RWPE2 (cell line): ENCODE data around the gene LSR.
"Not testable (repeated sequence)": the region's sequence is repeated elsewhere in the genome, so short reads cannot be mapped to it uniquely, and the experiment has no call there.

Source experiments
- ATAC-seq: fragments of 200-7000 bp; cut with Tn5 transposase; 3 replicates; pipeline ENCODE4 v1.9.1; 2021; ENCODE audit warnings: low read depth
- DNase-seq: peaks from one replicate; pipeline ENCODE4 v3.0.0-alpha.2; 2020; ENCODE audit warnings: low spot score
- H3K27ac ChIP-seq: fragments of 450-650 bp; 2 replicates; pipeline ENCODE4 v1.5.1; 2017; ENCODE audit warnings: mild to moderate bottlenecking; ENCODE audit not compliant: poor library complexity, severe bottlenecking
- H3K27me3 ChIP-seq: fragments of 250-450 bp; sonication (Bioruptor Pico); 2 replicates; pipeline ENCODE4 v1.5.1; 2021; ENCODE audit warnings: mild to moderate bottlenecking, moderate library complexity; ENCODE audit not compliant: insufficient read depth, poor library complexity, severe bottlenecking
- H3K36me3 ChIP-seq: fragments of 250-450 bp; sonication (Bioruptor Pico); 2 replicates; pipeline ENCODE4 v1.5.1; 2020; ENCODE audit warnings: low read depth, mild to moderate bottlenecking, moderate library complexity
- H3K4me1 ChIP-seq: fragments of 250-450 bp; sonication (Bioruptor Pico); 2 replicates; pipeline ENCODE4 v1.5.1; 2021; ENCODE audit warnings: mild to moderate bottlenecking, moderate library complexity; ENCODE audit not compliant: insufficient read depth, poor library complexity, severe bottlenecking
- H3K4me3 ChIP-seq: fragments of 250-450 bp; sonication (Bioruptor Pico); 2 replicates; pipeline ENCODE4 v1.5.1; 2021; ENCODE audit warnings: mild to moderate bottlenecking, moderate library complexity; ENCODE audit not compliant: severe bottlenecking
- H3K9me3 ChIP-seq: fragments of 250-450 bp; sonication (Bioruptor Pico); 2 replicates; pipeline ENCODE4 v1.5.1; 2021; ENCODE audit warnings: mild to moderate bottlenecking, moderate library complexity; ENCODE audit not compliant: severe bottlenecking
- TF ChIP-seq, protein P1 (sequence below): fragments of 450-650 bp; IDR thresholded peaks from one replicate; pipeline ENCODE4 v1.5.1; 2017; ENCODE audit warnings: mild to moderate bottlenecking, moderate library complexity; ENCODE audit not compliant: poor library complexity, severe bottlenecking

Gene LSR

GRCh38 chr19:35281303-35281702, 32.5 kb downstream of the LSR start:
- no peaks in the 10 kb centered on the region for H3K9me3 ChIP-seq
- H3K27ac ChIP-seq: no peak overlapping the region
- H3K4me1 ChIP-seq: no peaks in the 10 kb centered on the region
- ATAC-seq (peak; percentile 40; the same call in 2 of the 3 replicates), DNase-seq (no peak)
- 0 out of 2 replicates have a peak, but pooled peaks cover 2% of the 10 kb centered on the region for H3K36me3 ChIP-seq
- TF ChIP-seq, protein P1, sequence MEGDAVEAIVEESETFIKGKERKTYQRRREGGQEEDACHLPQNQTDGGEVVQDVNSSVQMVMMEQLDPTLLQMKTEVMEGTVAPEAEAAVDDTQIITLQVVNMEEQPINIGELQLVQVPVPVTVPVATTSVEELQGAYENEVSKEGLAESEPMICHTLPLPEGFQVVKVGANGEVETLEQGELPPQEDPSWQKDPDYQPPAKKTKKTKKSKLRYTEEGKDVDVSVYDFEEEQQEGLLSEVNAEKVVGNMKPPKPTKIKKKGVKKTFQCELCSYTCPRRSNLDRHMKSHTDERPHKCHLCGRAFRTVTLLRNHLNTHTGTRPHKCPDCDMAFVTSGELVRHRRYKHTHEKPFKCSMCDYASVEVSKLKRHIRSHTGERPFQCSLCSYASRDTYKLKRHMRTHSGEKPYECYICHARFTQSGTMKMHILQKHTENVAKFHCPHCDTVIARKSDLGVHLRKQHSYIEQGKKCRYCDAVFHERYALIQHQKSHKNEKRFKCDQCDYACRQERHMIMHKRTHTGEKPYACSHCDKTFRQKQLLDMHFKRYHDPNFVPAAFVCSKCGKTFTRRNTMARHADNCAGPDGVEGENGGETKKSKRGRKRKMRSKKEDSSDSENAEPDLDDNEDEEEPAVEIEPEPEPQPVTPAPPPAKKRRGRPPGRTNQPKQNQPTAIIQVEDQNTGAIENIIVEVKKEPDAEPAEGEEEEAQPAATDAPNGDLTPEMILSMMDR: no peak
- peaks cover 17% of the 10 kb centered on the region for H3K27me3 ChIP-seq
- no peak overlapping the region for H3K4me3 ChIP-seq

DNA sequence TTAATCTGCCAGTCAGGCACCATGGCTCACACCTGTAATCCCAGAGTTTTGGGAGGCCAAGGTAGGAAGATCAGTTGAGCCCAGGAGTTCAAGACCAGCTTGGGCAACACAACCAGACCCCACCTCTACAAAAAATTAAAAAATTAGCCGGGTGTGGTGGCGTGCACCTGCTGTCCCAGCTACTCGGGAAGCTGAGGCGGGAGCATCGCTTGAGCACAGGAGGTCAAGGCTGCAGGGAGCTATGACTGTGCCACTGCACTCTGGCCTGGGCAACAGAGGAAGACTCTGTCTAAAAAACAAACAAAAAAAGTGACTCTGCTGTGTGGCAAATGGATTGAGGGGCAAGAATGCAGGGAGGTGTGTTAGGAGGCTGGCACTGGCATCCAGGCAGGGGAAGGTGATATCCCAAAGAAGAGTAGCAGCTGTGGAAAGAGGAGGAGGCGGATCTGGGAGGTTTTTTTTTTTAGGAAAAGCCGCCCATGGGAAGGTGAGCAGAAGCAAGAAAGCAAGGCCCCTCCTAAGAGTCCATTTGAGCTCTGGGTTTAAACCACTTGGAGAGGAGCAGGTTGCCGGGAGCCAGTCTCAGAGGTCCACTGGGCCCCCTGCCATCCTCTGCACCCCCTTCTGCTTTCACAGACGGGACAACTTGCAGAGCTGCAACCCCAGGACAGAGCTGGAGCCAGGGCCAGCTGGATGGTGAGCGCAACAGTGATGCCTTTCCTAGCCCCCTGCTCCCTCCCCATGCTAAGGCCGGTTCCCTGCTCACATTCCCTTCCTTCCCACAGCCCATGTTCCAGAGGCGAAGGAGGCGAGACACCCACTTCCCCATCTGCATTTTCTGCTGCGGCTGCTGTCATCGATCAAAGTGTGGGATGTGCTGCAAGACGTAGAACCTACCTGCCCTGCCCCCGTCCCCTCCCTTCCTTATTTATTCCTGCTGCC, 35.6 kb downstream of the LSR start:
- H3K36me3 ChIP-seq: no peaks in the 10 kb centered on the region
- DNase-seq (no peak), ATAC-seq (no peak)
- H3K27ac ChIP-seq: no peak overlapping the region
- H3K9me3 ChIP-seq: no peaks in the 10 kb centered on the region
- H3K27me3 ChIP-seq: peaks cover 17% of the 10 kb centered on the region
- TF ChIP-seq, protein P1: no peak
- no peak overlapping the region for H3K4me3 ChIP-seq
- H3K4me1 ChIP-seq: no peaks in the 10 kb centered on the region

- no peak for DNase-seq
Measured at GRCh38 chr19:35285095-35285449, 36.3 kb downstream of the LSR start.

DNA sequence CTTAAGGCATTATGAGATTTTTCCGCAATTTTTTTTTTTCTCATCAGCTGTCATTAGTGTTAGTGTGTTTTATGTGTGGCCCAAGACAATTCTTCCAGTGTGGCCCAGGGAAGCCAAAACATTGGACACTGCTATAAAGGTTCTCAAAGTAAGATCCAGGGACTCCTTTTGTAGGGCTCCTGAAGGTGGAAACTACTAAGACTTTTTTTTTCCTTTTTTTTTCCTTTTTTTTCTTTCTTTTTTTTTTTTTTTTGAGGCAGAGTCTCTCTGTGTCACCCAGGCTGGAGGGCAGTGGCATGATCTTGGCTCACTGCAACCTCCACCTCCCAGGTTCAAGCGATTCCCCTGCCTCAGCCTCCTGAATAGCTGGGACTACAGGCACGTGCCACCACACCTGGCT, 36.7 kb downstream of the LSR start:
- DNase-seq, H3K36me3 ChIP-seq, H3K27ac ChIP-seq, H3K4me3 ChIP-seq, ATAC-seq, H3K4me1 ChIP-seq, H3K9me3 ChIP-seq: not testable (repeated sequence)
- peaks cover 17% of the 10 kb centered on the region for H3K27me3 ChIP-seq

More at GRCh38 chr19:35285095-35285449, 36.3 kb downstream of the LSR start:
- H3K9me3 ChIP-seq: no peaks in the 10 kb centered on the region
- no peaks in the 10 kb centered on the region for H3K36me3 ChIP-seq
- ATAC-seq: no peak
- no peak overlapping the region for H3K27ac ChIP-seq
- TF ChIP-seq, protein P1: no peak
- H3K27me3 ChIP-seq: peaks cover 17% of the 10 kb centered on the region
- no peaks in the 10 kb centered on the region for H3K4me1 ChIP-seq
- H3K4me3 ChIP-seq: no peak overlapping the region

- peaks cover 19% of the 10 kb centered on the region for H3K27me3 ChIP-seq
- H3K27ac ChIP-seq, H3K9me3 ChIP-seq, H3K4me3 ChIP-seq, ATAC-seq, H3K36me3 ChIP-seq, DNase-seq, H3K4me1 ChIP-seq: not testable (repeated sequence)
Measured at GRCh38 chr19:35286101-35286500, 37.3 kb downstream of the LSR start.

GRCh38 chr19:35287713-35288112, 38.9 kb downstream of the LSR start:
- DNase-seq (no peak), ATAC-seq (no peak)
- peaks cover 25% of the 10 kb centered on the region for H3K27me3 ChIP-seq
- no peak overlapping the region for H3K4me3 ChIP-seq
- no peaks in the 10 kb centered on the region for H3K4me1 ChIP-seq
- TF ChIP-seq, protein P1: no peak
- no peak overlapping the region for H3K27ac ChIP-seq
- no peaks in the 10 kb centered on the region for H3K36me3 ChIP-seq
- H3K9me3 ChIP-seq: no peaks in the 10 kb centered on the region
